Esophagus squamous epithelium (tissue), 4 donors: Measurements from ENCODE around the gene RNF19B.

Experiments
- CTCF ChIP-seq, 6 experiments: fragments of 450-650 bp in 4 of 6; fragments of 200-600 bp in 2 of 6; sonication (generic) in 2 of 6; IDR thresholded peaks; one replicate each; pipeline ENCODE4 v1.5.1; 2016 to 2019; ENCODE audit warnings: antibody characterized with exemption in 6 of 6, mild to moderate bottlenecking in 4 of 6, moderate library complexity in 4 of 6
- POLR2A ChIP-seq, 4 donors: fragments of 450-650 bp; IDR thresholded peaks; one replicate each; pipeline ENCODE4 v1.6.1; 2017; ENCODE audit warnings: antibody characterized with exemption in 4 of 4, mild to moderate bottlenecking in 4 of 4, moderate library complexity in 3 of 4

- no peak for TF ChIP-seq CTCF (IDR thresholded peaks at IDR 0.05)
- TF ChIP-seq POLR2A (IDR thresholded peaks at IDR 0.05), result no peak
These were observed 43.7 kb upstream of the RNF19B start for GRCh38 chr1:33008051-33008914.
